ENCODE data around the gene BFSP2.

BFSP2 gene

DNA sequence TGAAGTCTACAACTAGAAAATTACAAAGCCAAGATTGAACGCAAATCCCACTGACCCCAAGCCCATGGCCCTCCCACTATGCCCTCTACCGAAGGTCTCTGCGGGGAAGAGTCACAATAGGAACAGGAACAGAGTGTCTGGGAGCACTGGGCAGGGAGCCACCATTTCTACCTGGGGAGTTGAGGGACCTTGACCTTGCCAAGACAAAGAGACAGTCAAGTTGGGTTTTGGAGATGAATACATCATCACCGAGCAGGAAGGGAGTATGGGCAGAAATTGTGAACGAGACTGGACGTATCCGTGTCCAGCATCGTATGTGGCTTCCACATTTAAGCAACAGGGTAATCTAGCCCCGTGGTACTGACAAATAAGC is 30.8 kb upstream of the BFSP2 start:
- no peak for TF ChIP-seq CTCF (IDR thresholded peaks at IDR 0.05; ENCODE audit: unreplicated experiment in 3 of 3)
- Mint-ChIP-seq H3K4me1 (peaks cover 19% of the 10 kb centered on the region), H3K27ac (peak overlapping the region; percentile 21 to 64 (median 61)), H3K9me3 (no peaks in the 10 kb centered on the region), H3K4me3 (no peak overlapping the region), H3K27me3 (ENCODE audit: low read depth) (no peaks in the 10 kb centered on the region), H3K36me3 (ENCODE audit: low read depth) (no peaks in the 10 kb centered on the region)

DNA sequence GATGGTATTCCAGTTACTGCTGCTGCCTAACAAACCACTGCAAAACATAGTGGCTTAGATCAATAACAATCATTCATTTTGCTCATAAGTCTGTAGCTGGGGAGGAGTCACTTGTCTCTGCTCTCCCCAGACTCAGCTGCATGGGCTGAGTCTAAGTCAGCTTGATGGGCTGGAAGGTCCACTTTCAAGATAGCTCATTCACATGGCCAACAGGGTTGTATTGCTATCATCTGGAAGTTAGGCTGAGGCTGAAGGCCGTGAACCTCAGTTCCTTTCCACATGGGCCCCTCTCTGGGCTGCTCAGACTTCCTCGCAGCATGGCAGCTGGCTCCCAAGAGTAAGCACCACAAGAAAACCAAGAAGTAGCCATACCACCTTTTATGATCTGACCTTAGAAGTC is 28.7 kb upstream of the BFSP2 start:
- no peak for TF ChIP-seq CTCF (IDR thresholded peaks at IDR 0.05; ENCODE audit: unreplicated experiment in 3 of 3)
- Mint-ChIP-seq H3K27ac (no peak overlapping the region), H3K36me3 (ENCODE audit: low read depth) (no peaks in the 10 kb centered on the region), H3K4me1 (peaks cover 19% of the 10 kb centered on the region), H3K9me3 (no peaks in the 10 kb centered on the region), H3K4me3 (no peak overlapping the region), H3K27me3 (ENCODE audit: low read depth) (no peaks in the 10 kb centered on the region)

DNA sequence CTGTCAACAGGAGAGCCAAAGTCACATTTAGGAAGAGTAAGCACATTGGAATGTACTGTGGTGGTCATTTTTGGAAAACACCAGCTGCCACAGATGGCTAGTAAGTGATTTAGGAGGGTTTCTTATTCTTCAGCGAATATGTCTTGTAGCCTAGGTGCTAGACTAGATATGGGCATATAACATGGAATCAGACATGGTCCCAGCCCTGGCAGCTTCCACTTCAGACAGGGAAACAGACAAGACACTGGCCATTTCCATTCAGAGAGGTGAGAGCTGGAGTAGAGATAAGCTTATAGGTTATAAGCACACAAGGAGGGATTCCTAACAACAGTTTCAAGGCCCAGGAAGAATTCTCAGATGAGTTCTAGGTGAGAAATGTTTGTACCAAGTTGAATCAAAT is 28.2 kb upstream of the BFSP2 start:
- Mint-ChIP-seq H3K27ac (no peak overlapping the region), H3K36me3 (ENCODE audit: low read depth) (no peaks in the 10 kb centered on the region), H3K9me3 (no peaks in the 10 kb centered on the region), H3K27me3 (ENCODE audit: low read depth) (no peaks in the 10 kb centered on the region), H3K4me1 (peaks cover 19% of the 10 kb centered on the region), H3K4me3 (no peak overlapping the region)
- TF ChIP-seq CTCF (IDR thresholded peaks at IDR 0.05; ENCODE audit: unreplicated experiment in 3 of 3): no peak

GRCh38 chr3:133374708-133375402 is 25.0 kb upstream of the BFSP2 start:
- H3K27ac Mint-ChIP-seq: no peak overlapping the region
- H3K9me3 Mint-ChIP-seq: no peaks in the 10 kb centered on the region
- H3K4me3 Mint-ChIP-seq: no peak overlapping the region
- H3K4me1 Mint-ChIP-seq: peaks cover 12% of the 10 kb centered on the region
- no peak for TF ChIP-seq CTCF (IDR thresholded peaks at IDR 0.05; ENCODE audit: unreplicated experiment in 3 of 3)
- no peaks in the 10 kb centered on the region for H3K36me3 Mint-ChIP-seq (ENCODE audit: low read depth)
- H3K27me3 Mint-ChIP-seq (ENCODE audit: low read depth): peaks cover 5% of the 10 kb centered on the region

DNA sequence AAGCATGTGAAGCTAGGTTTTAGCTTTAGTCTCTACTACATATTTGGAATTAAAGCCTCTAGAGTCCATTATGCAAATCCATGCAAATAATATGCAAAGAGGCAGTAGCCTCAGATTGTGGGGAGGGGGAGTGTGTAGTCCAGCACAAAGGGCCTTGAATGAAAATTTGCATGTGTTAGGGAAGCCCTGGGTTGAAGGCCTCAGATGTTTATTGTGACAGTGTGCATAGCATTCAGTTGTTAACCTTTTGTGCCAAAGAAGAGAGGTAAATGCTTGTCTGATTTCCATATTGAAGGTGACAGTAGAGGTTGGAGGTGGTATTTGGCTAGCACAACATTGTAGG is 24.5 kb upstream of the BFSP2 start:
- no peaks in the 10 kb centered on the region for H3K9me3 Mint-ChIP-seq
- H3K4me1 Mint-ChIP-seq: peaks cover 7% of the 10 kb centered on the region
- no peak overlapping the region for H3K27ac Mint-ChIP-seq
- no peaks in the 10 kb centered on the region for H3K36me3 Mint-ChIP-seq (ENCODE audit: low read depth)
- H3K4me3 Mint-ChIP-seq: no peak overlapping the region
- no peak for TF ChIP-seq CTCF (IDR thresholded peaks at IDR 0.05; ENCODE audit: unreplicated experiment in 3 of 3)
- peaks cover 5% of the 10 kb centered on the region for H3K27me3 Mint-ChIP-seq (ENCODE audit: low read depth)

- Mint-ChIP-seq H3K9me3 (no peaks in the 10 kb centered on the region), H3K4me3 (no peak overlapping the region), H3K4me1 (peaks cover 6% of the 10 kb centered on the region), H3K27ac (no peak overlapping the region), H3K27me3 (ENCODE audit: low read depth) (peaks cover 7% of the 10 kb centered on the region), H3K36me3 (ENCODE audit: low read depth) (no peaks in the 10 kb centered on the region)
- no peak for TF ChIP-seq CTCF (IDR thresholded peaks at IDR 0.05; ENCODE audit: unreplicated experiment in 3 of 3)
Observed at GRCh38 chr3:133376810-133377209, 23.0 kb upstream of the BFSP2 start.

All from nephron (organoid).